NB4 (cell line): ENCODE data around the gene ZNF544.

Experiments used
- CTCF ChIP-seq: IDR thresholded peaks from one replicate; pipeline ENCODE4 v1.5.1; 2012; ENCODE audit warnings: low read depth, low read length
- MYC ChIP-seq: IDR thresholded peaks from 2 replicates; pipeline ENCODE4 v1.6.1; 2011; ENCODE audit warnings: low read depth, low read length
- POLR2A ChIP-seq: IDR thresholded peaks from 2 replicates; pipeline ENCODE4 v1.6.1; 2011; ENCODE audit warnings: mild to moderate bottlenecking; ENCODE audit not compliant: insufficient read length; ENCODE audit errors: extremely low read depth
- TF ChIP-seq, protein P1 (sequence below): IDR thresholded peaks from 2 replicates; pipeline ENCODE4 v1.6.1; 2011; ENCODE audit warnings: low read depth, low read length

- TF ChIP-seq CTCF (no peak), POLR2A (no peak), MYC (no peak)
- TF ChIP-seq, protein P1, sequence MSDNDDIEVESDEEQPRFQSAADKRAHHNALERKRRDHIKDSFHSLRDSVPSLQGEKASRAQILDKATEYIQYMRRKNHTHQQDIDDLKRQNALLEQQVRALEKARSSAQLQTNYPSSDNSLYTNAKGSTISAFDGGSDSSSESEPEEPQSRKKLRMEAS, result no peak
Observed at GRCh38 chr19:58279925-58280316, 51.2 kb downstream of the ZNF544 start.
